ENCODE results near the gene LYL1. TPM values are rescaled to one million over a fixed set of nuclear protein-coding genes. Genes with fewer than 3 reads are reported as not detected.

The LYL1 gene
- total and polyA plus RNA-seq, 2 of the 13 experiments (the other 11 are each of a cell fraction or from before 2014, with no cell fraction given) = 0.75 to 0.92 TPM

GRCh38 chr19:13093407-13094105 lies 9.1 kb downstream of the LYL1 start (continued):
- TF ChIP-seq ZSCAN21 (CRISPR knock-in tag; IDR thresholded peaks at IDR 0.05; ENCODE audit: borderline replicate concordance) (0 out of 2 replicates have a peak, but pooled peaks have one; percentile 28), NFKB2 (CRISPR knock-in tag; IDR thresholded peaks at IDR 0.05; ENCODE audit: borderline replicate concordance) (no peak), GZF1 (CRISPR knock-in tag; IDR thresholded peaks at IDR 0.05) (no peak), GPN1 (CRISPR knock-in tag; IDR thresholded peaks at IDR 0.05; ENCODE audit: borderline replicate concordance) (no peak), HNF4A (CRISPR knock-in tag; IDR thresholded peaks at IDR 0.05) (no peak; the same call in 1 of the 2 replicates), ERF (CRISPR knock-in tag; IDR thresholded peaks at IDR 0.05) (peak; percentile 44; the same call in 1 of the 2 replicates), ZNF138 (CRISPR knock-in tag; IDR thresholded peaks at IDR 0.05; ENCODE audit: low read depth) (no peak), POGK (CRISPR knock-in tag; conservative IDR thresholded peaks at IDR 0.05) (no peak), NFE2L2 (IDR thresholded peaks at IDR 0.05; ENCODE audit: low read length) (no peak), ZNF619 (CRISPR knock-in tag; IDR thresholded peaks at IDR 0.05) (0 out of 2 replicates have a peak, but pooled peaks have one; percentile 69), NR2F1 (CRISPR knock-in tag; IDR thresholded peaks at IDR 0.05) (no peak)
- TF ChIP-seq, protein P1, sequence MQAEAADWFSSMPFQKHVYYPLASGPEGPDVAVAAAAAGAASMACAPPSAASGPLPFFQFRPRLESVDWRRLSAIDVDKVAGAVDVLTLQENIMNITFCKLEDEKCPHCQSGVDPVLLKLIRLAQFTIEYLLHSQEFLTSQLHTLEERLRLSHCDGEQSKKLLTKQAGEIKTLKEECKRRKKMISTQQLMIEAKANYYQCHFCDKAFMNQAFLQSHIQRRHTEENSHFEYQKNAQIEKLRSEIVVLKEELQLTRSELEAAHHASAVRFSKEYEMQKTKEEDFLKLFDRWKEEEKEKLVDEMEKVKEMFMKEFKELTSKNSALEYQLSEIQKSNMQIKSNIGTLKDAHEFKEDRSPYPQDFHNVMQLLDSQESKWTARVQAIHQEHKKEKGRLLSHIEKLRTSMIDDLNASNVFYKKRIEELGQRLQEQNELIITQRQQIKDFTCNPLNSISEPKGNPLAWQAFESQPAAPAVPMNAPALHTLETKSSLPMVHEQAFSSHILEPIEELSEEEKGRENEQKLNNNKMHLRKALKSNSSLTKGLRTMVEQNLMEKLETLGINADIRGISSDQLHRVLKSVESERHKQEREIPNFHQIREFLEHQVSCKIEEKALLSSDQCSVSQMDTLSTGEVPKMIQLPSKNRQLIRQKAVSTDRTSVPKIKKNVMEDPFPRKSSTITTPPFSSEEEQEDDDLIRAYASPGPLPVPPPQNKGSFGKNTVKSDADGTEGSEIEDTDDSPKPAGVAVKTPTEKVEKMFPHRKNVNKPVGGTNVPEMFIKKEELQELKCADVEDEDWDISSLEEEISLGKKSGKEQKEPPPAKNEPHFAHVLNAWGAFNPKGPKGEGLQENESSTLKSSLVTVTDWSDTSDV (CRISPR knock-in tag; IDR thresholded peaks at IDR 0.05) = no peak
- TF ChIP-seq, protein P2, sequence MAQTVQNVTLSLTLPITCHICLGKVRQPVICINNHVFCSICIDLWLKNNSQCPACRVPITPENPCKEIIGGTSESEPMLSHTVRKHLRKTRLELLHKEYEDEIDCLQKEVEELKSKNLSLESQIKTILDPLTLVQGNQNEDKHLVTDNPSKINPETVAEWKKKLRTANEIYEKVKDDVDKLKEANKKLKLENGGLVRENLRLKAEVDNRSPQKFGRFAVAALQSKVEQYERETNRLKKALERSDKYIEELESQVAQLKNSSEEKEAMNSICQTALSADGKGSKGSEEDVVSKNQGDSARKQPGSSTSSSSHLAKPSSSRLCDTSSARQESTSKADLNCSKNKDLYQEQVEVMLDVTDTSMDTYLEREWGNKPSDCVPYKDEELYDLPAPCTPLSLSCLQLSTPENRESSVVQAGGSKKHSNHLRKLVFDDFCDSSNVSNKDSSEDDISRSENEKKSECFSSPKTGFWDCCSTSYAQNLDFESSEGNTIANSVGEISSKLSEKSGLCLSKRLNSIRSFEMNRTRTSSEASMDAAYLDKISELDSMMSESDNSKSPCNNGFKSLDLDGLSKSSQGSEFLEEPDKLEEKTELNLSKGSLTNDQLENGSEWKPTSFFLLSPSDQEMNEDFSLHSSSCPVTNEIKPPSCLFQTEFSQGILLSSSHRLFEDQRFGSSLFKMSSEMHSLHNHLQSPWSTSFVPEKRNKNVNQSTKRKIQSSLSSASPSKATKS (CRISPR knock-in tag; IDR thresholded peaks at IDR 0.05) = no peak
- TF ChIP-seq, protein P3, sequence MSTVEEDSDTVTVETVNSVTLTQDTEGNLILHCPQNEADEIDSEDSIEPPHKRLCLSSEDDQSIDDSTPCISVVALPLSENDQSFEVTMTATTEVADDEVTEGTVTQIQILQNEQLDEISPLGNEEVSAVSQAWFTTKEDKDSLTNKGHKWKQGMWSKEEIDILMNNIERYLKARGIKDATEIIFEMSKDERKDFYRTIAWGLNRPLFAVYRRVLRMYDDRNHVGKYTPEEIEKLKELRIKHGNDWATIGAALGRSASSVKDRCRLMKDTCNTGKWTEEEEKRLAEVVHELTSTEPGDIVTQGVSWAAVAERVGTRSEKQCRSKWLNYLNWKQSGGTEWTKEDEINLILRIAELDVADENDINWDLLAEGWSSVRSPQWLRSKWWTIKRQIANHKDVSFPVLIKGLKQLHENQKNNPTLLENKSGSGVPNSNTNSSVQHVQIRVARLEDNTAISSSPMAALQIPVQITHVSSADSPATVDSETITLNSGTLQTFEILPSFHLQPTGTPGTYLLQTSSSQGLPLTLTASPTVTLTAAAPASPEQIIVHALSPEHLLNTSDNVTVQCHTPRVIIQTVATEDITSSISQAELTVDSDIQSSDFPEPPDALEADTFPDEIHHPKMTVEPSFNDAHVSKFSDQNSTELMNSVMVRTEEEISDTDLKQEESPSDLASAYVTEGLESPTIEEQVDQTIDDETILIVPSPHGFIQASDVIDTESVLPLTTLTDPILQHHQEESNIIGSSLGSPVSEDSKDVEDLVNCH (CRISPR knock-in tag; IDR thresholded peaks at IDR 0.05) = no peak
- TF ChIP-seq, protein P4, sequence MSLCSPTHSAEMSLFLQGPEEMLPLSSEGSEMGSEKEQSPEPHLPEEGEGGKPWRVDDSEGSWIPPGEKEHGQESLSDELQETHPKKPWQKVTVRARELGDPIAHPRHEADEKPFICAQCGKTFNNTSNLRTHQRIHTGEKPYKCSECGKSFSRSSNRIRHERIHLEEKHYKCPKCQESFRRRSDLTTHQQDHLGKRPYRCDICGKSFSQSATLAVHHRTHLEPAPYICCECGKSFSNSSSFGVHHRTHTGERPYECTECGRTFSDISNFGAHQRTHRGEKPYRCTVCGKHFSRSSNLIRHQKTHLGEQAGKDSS (CRISPR knock-in tag; IDR thresholded peaks at IDR 0.05; ENCODE audit: borderline replicate concordance, low read depth) = no peak
- TF ChIP-seq, protein P5, sequence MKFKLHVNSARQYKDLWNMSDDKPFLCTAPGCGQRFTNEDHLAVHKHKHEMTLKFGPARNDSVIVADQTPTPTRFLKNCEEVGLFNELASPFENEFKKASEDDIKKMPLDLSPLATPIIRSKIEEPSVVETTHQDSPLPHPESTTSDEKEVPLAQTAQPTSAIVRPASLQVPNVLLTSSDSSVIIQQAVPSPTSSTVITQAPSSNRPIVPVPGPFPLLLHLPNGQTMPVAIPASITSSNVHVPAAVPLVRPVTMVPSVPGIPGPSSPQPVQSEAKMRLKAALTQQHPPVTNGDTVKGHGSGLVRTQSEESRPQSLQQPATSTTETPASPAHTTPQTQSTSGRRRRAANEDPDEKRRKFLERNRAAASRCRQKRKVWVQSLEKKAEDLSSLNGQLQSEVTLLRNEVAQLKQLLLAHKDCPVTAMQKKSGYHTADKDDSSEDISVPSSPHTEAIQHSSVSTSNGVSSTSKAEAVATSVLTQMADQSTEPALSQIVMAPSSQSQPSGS (CRISPR knock-in tag; IDR thresholded peaks at IDR 0.05) = peak; percentile 32; the same call in 1 of the 2 replicates
